HG03520 (cell line): Measurements from ENCODE around the gene PXDN.

Experiments used
- ATAC-seq: cut with Tn5 transposase; IDR thresholded peaks from one replicate; pipeline ENCODE4 v1.9.1; 2021; ENCODE audit warnings: mild to moderate bottlenecking, moderate library complexity; ENCODE audit not compliant: unreplicated experiment

PXDN gene

DNA sequence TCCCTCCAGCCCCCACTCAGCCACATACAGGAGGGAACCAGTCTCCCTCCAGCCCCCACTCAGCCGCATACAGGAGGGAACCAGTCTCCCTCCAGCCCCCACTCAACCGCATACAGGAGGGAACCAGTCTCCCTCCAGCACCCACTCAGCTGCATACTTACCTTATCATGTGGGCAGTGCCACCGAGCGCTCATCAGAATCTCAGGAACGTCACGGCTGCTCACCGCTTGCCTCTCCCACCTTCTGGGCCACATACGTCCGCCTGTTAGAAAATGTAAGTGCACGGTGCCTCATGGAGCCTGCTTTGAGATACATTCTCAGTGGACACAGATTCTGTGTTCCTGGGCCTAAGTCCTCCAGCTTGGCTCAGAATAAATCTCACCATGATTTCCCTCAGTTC lies 124.8 kb downstream of the PXDN start:
- ATAC-seq, result no peak

DNA sequence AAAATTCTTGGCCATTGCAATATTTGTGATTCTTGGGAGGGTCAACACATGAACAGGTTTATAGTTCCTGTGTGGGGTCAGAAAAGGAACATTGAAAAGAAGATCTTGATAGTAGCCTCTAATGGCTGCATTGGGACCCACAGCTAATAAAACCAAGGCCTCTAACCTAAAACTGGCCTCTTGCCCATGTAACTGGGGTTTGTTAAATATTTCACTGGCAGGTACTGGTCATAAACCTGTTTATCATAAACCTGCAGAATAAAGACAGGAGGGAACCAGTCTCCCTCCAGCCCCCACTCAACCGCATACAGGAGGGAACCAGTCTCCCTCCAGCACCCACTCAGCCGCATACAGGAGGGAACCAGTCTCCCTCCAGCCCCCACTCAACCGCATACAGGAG lies 125.3 kb downstream of the PXDN start:
- no peak for ATAC-seq

DNA sequence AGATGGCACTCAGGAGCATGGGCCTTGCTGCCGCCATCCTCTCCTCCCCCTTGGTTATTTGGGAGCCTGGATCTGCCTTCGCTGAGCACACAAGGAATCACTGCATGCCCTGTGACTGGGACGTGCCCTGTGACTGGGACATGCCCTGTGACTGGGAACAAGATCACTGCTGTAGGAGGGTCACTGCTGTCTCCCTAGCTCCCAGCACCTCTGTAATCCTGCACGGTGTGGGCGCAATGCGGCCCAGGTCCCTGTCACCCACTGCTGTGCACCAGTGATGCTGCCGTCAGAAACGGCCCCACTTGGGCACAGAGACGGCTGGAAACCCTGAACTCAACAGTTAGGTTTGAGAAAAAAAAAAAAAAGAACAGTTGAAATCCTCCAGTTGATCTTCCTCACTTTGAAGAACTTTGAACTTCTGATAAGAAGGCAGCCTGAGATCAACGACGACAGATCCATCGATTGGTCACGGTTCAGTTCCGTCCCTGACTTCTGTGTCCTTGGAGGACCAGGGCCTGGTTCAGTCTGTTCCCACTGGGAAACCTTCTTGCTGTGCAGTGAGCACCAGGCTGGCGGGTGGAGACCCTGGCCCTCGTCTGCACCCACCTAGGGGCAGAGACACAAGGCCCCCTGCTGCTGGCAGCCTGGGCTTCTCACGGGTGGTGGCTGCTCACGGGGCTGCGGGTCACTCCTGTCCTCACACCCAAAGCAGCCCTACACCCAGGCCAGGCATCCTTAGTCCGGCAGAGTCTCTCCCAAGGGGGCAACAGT lies 125.9 kb downstream of the PXDN start:
- ATAC-seq, result no peak

DNA sequence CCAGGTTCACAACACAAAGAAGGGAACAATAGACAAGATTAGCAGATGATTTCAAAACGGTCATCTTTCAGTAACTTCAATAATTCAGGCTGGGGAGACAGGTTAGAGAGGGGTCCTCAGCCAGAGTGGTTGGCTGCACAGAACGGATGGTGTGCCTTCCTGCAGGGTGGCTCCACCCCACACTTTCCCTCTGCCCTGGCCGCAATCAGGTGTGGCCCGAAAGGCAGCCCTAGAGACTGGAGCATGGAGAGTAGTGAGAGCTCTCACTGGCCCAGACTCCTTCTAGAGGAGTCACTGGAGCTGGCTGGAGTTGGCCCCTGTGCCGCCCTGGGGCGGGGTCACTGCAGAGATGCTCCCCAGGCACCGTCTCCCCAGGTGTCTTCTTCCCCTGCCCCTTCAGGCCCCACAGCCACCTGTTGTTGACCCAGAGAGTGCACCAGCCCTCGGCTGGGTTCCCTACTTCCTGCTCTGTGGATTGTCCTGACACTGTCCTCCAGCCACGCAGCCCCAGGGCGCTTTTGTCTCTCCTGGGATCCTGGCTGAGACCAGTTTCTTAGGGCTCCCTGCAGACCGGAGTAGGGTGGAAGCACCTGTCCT lies 126.8 kb downstream of the PXDN start:
- no peak for ATAC-seq

DNA sequence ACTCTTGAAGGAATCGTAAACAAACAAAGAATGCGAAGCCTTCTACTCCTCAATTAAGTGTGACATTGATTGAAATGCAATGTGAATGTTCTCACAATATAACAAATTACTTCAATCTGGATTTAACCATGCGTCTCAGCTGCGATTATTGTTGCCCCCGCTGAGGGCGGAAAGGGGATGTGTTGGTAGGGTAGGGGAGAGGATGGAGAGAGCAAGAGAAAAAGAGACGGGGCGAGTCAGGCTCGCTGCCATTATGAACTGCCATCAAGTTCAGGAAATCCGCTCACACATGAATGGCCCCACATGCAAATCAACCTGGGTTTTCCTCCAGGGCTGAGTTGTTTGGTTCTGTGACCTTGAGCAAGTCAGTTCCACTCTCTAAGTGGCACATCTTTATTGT lies 129.8 kb downstream of the PXDN start:
- ATAC-seq, result no peak

DNA sequence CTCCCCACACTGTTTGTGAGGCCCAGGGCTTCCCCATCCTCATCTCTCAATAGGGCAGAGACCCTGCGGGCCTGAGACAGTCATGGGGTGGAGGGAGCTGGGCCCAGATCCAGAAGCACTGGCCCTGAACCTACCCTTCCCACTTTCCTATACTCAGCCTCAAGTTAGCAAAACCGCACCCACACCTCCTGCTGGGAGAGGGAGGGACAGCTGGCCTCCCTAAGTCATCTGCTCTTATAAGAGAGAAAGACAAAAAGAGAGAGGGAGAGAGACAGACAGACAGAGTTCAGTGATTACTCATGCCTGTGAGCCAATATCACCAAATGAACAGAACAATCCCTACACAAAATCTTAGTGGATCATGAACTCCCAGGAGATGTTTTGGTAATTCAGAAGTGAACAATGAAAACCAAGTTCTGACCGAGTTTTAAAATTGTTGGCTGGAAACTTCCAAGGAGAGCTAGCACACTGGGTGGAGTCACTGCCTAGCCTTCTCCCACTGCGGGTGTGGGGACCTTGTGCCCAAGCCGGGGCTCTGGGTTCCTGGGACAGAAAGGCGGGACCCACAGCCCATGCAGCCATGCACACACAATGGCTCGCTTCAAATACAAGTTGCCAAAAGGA lies 130.5 kb downstream of the PXDN start:
- ATAC-seq, result no peak

DNA sequence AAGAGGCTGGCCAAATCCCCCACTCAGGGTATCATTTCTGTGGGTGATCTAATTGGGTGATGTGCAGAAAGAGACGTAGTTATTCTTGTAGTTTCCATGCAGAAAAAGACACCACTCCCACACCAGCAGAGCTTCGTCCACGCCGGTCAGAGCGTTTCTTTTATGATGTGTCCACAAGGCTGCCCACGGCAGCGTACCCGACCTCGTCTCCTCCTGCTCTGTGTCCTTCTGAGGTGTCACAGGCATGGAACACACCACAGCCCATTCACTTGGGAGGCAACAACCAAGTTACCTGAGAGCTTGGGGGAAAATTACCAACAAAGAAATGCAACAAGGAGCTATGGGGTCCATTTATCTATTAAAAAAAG lies 131.3 kb downstream of the PXDN start:
- no peak for ATAC-seq

DNA sequence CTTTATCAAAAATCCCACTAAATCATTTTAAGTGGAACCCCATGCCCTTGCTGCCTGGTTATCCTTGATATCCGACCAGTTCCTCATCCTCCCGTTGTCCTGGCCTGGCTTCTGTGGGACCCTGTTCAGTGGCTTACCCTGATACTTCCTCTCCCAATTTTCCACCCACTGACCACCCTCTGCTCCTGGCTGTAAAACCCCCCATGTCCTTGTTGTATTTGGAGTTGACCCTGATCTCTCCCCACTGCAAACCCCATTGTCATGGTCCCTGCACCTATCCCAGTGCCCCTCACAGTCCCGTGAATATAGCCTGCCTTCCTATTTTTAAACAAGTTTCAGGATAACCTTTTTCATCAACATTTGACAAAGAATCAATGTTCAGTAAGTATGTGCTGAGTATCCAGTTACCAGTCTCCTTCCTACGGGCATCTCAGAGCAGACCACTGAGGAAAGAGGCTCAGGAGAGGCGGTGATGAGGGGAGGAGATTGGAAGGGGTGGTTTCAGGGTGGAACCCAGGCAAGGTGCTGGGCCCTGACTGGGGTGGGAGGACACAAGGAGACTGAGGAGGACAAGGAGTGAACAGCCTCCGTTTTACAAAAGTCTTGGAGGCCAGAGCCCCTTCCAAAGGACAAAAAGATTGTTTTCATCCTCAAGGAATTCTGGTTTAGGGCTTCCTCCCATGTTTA lies 131.8 kb downstream of the PXDN start:
- ATAC-seq, result no peak

DNA sequence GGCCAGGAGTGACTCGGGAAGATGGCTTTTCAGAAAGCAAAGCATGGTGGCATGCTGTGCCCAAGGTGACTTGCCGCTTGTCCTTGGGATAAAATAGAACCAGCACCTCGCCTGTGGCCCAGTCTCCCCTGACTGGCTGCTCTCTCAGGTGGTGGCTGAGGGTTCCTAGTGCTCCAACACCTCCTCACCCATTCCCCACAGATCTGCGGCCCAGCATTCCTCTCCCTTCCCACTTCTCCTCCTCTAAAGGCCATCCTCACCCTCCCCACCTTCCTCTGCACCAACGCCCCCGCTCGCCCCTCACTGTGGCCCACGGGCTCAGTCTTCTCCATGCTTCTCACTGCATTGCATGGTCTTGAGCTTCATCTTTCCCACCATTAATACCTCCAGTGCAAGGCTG lies 132.4 kb downstream of the PXDN start:
- no peak for ATAC-seq

DNA sequence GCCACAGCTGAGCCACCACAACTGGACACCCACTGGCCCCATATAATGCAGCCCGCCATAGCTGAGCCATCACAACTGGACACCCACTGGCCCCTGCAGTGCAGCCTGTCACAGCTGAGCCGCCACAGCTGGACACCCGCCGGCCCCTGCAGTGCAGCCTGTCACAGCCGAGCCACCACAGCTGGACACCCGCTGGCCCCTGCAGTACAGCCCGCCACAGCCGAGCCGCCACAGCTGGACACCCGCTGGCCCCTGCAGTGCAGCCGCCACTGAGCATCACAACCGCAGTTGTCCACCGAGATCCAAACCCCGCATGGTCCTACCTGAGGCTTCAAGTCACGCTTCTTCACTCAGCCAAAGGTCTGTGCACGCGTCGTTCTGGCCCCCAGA lies 134.2 kb downstream of the PXDN start:
- ATAC-seq, result no peak

DNA sequence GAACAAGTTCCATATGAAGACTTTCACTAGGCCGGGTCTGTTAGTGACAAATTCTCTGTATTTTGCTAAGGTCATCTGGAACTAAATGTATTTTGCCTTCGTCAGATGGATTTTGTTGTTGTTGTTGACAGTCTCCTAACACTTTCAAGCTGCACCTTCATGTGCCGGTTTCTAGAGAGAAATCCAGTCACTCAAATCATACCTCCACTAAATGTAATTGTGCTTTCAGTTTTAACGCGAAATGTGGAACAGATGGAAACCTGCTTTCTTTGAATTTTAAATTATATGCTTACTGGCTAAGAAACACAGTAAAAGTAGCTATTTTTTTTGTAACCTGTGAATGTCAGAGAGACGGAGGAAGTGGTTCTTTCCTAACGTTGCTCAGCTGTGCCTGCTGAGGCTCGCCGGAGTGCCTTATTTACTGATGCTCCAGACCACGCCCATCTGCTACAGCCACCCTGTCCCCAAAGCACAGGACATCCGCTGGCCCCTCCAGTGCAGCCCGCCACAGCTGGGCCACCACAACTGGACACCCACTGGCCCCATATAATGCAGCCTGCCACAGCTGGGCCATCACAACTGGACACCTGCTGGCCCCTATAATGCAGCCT lies 134.7 kb downstream of the PXDN start:
- no peak for ATAC-seq

DNA sequence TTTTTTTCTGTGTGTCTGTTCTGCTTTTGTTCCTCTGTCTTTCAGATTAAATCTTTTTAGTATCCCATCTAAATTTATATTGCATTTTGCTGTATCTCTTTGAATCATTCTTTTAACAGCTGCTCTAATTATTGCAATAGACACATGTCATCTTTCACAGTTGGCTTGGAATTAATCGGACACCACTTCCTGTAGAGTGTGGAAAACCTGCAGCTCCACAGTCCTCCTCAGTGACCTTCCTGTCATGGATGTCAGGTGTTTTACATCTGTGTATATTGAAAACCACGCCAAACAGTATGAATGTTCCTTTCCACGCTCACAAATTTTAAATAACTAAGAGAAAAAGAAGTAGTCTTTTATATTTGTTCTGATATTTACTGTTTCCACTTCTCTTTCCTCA lies 135.3 kb downstream of the PXDN start:
- ATAC-seq, result no peak

DNA sequence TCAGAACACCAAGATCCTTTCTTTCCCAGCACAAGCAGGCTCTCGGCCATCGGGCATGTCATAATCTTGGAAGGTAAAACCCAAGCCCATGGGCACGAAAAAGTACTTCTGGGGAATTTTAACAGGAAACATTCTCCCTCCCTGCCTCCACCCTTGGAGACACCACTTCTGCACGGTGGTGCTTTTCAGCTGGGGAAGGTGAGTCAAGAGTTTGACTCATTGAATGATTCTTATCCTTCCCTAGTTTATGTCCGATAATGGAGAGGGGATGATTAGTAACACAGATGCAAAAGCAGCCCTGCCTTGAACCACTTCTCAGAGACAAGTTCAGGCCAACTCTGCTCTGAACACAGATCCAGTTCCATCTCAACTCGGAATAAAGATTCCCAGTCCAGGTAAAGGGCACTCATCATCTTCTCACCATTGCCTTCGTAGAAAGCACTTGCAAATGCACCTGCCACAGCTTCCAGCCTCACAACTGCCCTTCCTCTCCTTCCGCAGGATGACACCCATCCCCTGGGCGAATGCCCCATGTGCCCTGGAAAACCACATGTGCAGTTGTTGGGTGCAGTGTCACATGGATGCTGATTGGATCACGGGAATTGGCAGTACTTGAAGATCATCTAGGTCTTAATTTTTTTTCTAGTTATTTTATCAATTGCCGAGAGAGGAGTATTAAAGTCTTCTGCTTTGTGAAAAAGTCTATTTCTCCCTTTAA lies 136.2 kb downstream of the PXDN start:
- no peak for ATAC-seq

DNA sequence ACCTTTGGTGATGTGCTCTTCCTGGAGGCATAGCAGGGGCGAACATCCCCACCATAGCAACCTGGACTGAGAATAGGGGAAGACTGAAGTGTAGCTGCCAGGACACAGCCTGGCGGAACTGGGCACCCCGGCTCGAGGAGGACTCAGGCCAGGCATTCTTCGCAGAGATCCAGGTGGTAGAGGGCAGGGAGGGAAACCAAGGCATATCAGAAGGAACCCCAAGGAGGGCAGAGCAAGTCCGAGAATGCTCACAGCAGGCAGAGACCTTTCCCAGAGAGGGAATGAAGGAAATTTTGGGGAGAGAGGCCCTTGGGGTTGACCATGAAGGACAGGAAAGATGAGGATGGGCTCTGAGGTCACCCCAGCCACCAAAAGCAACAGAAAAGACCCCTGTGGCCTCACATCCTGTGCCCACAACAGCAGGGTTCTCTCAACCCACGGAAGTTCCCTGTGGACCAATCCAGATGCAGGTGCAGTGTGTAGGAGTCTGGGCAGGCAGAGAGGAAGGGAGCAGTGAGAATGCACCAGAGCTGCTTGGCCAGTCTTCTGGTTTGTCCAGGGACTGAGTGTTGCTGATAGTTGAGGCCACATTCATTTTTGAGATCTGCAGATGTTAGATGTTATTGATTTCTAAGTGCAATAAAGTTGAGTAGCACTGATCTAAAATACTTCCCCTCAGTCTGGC lies 136.9 kb downstream of the PXDN start:
- ATAC-seq, result no peak

DNA sequence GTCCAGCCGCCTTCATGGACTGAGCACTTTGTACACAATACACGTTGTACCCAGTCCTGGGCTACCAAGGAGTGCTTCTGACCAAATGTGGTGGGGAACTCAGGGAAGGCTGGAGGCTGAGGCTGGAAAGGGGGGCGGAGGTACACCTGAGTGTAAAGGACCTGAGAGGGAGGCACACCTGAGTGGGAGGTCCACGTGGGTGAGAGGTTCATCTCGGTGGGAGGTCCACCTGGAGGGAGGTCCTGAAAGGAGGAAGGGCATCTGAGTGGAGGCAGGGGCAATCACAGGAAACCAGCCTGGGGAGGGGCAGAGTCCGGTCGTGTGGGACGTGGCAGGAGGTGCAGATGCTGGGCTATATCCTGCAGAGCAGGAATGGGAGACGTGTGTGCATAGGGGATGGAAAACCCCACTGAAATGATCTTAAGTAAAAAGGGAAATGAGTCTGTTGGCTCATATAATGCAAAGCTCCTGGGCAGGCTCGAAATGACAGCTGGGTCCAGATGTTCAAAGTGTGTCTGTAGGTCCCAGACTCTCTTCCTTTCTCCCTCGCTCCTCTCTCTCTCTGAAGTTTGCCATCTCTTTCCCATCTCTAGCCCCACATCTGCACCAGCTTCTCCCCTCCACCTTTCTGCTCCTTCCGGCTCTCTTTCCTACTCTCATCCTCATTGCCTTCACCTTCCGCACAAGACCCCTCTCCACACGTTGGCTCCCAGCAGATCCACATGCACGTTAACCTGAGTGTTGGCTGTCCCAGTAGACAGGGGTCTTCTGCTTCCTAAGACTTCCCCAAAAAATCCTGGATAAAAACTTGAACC lies 137.7 kb downstream of the PXDN start:
- ATAC-seq, result no peak

DNA sequence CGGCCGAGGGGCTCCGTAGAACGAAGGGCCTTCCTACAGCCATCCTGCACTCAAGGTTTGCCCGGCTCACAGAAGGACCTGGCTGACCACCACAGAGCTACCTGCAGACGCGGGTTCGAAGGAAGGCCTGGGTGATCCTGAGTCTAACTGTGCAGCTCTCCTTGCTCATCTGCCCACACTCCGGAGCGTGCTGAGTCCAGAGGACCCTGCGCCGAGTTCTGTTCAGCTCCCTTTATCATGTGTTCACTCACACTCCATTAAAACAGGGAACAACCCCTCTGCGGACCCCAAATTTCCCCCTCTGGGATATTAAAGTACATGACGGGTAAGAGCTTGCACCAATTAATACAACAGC lies 138.3 kb downstream of the PXDN start:
- no peak for ATAC-seq

DNA sequence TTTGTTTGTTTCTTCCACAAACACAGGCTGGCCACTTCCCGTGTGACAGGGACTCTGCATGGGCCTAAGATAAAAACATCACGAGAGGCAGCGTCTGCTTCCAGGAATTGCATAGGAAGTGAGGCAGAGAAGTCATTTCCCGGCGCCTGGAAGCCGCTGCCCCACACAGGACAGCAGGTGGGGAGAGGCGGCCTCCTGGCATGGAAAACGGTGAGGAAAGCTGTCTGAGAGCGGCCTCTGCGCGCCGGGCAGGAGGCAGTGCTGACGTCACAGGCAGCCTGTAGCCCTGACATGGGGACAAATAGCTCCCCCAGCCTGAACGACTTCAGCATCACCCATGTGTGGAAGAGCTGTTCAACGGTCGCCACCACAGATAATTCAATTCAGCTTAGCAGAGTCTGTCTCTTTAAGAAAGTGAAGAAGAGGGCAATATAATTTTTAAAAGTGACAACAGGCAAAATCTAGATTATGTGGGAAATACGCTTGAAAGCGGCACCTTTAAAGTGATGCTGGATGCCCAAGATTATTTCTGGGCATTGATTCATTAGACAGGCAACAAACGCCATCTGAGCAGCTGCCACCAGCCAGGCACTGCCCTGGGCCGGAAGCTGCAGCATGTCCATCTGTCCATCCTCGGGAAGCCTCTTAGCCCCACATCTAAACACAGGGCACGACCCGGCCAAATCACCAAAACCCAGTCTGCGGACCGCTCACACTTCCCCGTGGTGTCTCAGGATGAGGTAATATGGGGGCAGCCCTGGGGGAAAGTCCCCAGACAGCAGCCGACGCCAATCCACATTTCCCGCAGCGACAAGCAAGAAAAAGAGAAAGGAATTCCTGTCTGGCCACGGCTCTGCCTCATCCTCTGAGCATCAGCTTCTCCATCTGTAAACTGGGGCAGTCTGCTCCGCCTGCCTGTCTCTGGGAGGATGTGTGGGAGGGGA lies 138.9 kb downstream of the PXDN start:
- no peak for ATAC-seq

DNA sequence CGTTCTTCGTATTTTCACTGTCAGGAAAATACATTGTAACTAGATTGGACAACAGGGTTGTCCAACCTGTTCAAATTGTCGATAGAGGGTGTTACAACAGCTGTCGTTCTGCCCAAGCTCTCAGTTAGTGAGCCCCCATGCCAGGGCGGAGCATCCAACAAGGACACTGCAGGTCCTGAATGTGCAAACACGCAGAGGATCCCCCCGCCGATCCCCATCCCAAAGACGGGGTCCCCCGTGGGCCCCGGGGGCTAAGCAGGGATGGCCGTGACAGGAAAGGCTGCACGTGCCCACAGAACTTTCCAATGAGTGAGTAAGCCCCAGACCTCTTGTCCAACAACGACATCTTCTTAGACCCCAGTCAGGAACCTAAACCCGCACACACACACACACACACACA lies 140.8 kb downstream of the PXDN start:
- ATAC-seq, result no peak
